NCI-H510A treated with DMSO at 0.1 percent for 48 hours (cell line): ENCODE results near the gene ART4.
A peak's percentile ranks its signal among the peaks of the same experiment; 100 is the strongest.

Experiments used
- DNase-seq: peaks from one replicate; lab custom pipeline; 2025; lab: John Stamatoyannopoulos, UW

Gene ART4

DNA sequence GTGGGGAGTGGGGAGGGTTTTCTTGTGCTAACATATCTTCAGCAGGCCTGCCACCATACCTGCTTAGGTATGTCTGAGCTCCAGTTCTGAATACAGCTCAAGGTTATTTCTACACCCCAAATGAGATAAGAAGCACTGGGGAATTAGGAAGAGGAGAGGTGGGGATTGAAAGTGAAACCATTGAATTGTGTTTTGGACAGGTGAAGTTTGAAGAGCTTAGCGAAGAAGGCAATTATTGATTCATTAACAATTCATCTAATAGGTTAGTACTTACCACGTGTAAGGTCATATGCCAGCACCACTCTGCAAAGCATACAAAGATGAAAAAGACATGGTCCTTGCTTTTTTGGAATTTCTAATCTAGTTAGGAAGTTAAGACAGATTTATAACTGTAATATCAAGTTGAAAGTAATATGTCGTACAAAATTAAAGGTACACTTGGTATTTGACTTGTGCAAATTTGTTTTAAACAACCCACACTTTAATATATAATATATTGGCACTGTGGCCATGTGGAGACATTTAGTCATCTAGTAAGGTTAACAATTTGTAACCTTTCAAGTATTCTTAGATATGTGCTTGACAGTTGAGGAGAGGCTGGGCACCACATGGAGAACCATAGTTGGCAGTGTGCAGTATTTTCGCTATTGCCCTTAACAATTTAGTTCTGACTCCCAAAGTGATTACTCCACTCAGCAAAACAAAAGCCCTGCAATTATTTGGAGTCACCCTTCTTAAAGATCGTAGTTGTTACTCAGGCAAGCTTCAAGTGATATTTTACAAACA is 33.0 kb downstream of the ART4 start:
- no peak for DNase-seq

DNA sequence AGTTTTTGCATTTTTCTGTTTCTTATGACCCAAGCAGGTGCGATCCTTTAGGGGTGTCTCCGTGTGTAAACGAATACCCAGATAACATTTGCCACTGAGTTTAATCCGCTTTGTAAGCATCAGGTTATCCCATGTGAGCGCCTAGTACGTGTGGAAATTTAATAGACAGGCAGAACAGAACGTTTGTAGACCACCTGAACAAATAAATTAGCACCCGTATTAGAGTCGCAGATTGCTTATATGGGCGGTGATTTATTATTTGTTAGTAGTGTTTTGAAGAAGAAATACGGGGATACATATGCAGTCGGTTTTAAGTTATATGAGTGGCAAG is 39.5 kb downstream of the ART4 start:
- no peak for DNase-seq

DNA sequence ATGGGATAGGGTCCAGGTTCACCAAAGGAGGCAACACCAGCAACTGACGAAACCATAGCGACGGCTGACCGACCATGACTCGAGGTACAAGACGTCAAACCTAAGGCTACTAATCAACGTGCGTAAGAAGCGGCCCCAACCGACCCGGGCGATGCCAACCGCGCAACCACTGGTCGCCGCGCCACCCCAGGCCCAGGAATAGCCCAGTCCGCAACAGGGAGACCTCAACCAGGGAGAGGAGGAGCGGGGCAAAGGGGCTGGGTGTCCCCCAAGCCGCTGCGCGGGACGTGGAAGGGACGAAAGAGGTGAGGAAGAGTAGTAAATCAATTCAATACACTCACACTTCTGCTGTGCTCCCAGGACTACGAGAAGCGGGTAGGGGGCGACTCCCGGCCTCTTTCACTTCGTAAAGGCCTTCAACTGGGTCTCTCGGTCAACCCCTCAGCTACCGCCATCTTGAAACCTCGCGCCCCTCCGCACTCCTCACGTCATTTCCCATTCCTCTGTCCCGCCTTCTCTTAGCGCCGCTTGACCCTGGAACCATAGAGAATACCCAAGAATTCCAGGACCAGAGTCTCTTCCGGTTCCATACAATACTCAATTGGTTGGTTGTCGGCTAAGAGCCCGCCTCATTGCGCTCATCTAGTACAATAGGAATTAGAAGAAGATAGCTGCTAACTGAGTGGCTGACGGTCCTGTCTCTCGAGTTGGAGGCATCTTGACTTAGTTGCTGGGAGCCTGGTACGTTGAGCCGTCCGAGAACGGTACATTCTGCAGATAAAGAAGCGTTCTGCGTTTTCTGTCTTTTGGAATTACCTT is 40.1 kb downstream of the ART4 start, which contains the start of the genes C12orf60 and WBP11:
TSS of gene C12orf60 (plus strand) at position 660 of the 819 bp plus-strand sequence. CDS start 19,266 bp downstream, outside the sequence.
TSS of gene WBP11 (minus strand) at position 468 of the 819 bp plus-strand sequence. CDS start 2,095 bp downstream, outside the sequence.
- DNase-seq: peak; percentile 98

DNA sequence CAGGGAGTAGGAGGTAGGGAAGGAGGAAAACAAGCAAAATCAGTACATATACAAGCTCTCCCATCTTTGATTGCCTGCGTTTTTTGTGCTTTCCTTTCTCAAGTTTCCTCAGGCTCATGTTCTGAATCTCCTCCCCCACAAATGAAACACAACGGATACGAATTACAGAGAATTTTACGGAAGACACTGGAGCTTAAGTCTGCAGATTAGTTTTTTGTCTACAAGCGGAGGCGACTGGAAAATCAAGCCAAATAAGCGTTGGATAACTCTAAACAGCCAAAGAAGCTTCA is 40.7 kb downstream of the ART4 start:
- no peak for DNase-seq

DNA sequence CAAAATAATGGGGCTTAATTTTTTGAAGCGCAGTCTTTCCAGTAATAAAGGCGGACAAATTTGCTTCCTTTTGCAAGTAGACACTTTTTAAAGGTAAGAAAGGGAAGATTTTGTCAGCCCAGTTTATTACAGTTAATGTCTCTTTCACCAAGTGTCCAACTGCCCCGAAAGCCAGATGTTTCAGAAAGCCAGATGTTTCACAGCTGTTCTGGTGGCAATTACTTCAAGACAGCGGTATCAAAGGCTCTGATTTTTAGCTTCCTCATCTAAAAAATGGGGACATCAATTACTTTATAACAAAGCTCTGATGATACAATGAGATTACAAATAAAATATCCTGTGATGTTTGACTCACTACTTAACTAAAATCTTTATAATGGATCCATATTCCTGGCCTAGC is 41.1 kb downstream of the ART4 start:
- no peak for DNase-seq

DNA sequence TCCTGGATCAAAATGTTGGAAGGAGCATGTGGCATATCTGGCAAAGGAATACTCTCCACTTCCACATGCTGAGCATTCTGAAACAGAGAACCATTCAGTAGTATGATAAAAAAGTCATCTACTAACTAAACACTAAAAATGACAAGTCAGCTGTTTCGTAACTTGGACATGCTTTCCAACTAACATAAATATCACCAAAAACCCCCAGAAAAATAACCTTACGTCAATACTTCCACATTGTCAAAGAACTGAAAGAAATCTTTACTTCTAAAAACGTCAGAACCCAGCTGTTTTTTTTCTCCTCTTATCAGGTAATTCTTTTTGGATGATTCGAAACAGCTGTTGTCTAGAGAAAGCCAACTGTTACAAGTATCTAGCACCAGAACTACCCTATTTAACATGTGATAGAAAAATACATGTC is 48.3 kb downstream of the ART4 start:
- no peak for DNase-seq

DNA sequence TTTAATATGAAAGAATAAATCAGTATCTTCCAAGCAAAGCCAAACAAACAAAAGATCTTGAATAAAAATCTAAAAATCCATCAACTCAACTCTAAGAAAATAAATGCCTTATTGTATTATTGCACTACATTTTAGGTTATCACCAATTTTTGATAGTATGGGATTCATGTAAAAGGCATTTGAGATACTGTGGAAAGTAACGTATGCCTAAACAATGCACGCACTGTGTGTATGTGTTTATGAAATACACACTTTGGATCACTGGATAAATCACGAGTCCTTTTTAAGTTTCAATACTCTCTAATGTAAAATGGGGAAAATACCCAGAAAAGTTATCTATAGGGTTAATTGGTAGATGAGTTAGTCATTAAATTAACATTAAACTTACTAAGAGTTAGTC is 57.8 kb downstream of the ART4 start:
- no peak for DNase-seq

DNA sequence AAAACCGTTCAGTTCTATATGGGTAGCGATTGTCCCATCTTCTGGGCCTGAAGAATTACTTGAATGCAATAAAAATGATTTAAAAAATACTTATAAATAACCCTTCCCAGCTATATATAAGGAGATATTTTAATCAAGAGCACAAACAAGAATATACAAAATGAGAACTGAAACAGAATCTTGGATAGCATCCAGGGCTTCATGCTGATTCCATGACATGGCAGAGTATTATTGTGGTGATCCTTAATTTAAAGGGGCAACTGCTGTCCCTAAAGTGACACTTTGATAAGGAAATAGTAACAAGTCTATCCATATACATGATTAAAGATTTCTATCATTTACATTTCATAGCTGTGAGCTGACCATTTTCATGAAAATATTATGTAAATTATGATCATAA is 58.9 kb downstream of the ART4 start:
- DNase-seq: no peak

DNA sequence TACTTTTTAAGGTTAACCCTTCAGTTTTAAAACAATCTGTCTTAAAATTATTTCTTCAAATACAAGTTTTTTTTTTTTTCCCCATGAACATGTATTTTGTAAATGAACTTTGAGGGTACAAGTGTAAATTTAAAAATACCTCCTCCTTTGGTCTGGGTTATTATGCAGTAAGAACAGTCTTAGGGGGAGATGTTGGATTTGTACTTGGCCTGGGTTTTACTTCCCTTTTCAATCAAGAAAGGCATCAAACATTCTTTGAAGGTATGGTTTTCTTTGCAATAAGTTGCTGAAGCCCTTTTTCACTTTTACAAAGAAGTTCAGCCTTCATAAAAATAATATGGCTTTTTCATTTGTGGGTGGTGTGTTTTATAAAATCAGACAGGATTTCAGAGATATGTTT is 60.6 kb downstream of the ART4 start:
- no peak for DNase-seq

DNA sequence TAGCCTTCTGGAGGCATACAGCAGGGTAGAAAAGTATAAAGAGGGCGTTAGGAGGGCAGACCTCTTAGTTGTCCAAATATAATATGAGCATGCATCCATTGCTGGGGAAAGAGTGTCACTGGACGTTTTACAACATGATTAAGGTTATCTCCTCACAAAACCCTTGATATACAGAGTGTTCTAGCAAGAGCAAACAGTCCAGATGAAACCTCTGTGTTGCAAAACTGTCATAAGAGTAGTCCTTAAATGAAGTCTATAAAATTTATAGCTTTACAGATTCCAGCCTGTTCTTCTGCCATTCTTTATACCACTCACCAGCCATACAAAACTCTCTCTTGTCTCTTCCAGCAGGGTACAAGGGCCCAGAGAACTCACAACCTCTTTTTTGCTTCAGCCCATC is 61.8 kb downstream of the ART4 start:
- no peak for DNase-seq

DNA sequence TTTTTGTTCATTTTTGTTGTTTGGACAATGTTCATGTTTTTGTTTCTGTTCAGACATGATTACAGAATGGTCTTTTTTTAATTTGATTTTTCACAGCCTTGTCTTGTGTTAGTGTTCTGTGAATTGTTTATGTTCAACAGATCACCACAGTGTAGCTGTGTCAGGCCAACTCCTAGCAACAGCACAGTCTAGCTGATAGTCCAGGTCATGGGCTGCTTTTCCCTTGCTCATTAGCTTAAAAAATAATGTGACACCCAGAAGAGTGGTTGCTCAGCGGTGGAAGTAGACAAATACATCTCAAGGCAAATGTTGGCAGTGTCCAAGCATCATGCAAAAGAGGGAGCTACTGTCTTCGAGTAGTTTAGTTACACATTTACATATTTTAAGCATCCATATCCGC is 62.5 kb downstream of the ART4 start:
- DNase-seq: no peak

DNA sequence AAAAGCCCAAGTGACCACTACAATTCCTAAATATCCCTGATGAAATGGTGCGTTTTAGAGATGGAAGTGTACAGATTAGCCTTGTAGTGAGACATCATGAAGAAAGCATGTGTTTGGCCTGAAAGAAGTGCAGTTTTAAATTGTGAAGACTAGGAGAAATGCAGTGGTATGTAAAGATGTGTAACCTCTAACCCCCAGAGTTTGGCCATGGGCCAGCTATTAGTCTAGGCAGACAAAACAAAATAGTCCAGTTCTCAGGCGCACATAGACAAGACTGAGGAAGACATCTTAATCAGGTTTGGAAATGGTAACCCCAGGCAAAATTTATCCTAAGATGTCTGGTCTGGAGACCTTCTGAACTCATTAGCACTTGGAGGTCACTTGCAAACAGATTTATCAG is 63.5 kb downstream of the ART4 start:
- DNase-seq: no peak

DNA sequence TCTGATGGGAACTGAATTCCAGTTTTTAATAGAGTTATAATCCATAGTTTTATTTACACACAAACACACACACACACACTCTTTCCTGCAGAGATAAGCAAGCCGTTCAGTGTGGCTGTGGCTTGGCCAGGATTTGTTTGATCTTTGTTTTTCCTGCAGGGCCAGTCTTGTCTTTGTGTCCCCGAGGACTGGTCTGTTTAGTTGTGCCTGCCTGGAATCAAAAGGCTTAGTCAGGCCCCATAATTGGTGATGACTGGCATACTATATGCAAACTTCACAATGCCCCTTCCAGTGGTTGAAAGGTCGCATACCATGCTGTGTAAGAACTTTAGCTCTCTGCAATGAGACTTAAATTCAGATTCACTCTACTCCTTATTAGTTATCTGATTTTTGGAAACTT is 66.1 kb downstream of the ART4 start:
- DNase-seq: no peak

DNA sequence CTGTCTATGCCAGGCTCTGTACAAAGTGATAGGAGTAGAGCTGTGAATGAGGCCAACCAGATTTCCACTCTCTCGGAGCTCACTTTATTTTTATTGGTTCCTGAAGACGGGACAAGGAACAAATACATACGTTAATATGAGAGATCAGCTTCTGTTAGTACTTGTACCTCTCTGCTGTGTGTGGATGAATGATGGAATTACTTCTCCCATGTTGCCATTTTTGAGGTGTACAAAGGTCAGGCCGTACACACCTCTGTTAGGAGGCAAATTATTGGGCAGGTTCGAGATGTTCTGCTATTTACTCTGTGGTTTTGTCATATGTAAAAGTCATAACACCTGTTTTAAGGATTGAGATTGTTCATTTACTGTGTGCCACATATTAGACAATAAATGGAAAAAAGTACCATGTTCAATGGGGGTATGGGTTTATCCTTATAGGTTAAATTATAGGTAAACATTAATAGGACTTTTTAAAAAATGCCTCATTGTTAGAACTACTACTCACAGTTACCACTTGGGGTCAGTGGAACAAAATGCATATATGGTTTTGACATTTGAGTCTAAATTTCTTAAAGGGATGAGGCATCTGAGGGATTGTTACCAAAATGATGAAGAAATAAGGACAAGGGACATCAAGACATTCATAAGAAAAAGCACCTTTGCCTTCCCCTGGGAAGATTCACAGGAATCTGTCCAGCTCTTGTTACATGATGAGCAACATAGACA is 66.9 kb downstream of the ART4 start:
- no peak for DNase-seq

DNA sequence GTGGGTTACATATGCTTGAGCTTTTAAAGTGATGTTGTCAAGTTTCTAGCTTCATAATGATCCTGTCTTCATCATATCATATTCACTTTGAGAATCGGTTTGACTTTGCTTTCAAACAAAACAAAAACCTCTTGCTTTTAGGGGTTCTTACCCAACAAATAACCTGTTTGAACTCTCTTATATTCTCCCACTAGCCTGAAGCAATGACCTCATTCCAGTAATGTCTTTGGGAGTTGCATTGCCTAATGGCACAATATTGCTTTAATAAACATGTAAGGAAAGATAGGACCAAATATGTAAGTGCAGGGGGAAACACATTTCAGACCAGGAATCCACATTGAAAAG is 67.7 kb downstream of the ART4 start:
- no peak for DNase-seq
